GM10266 (cell line): ENCODE results near the gene FAM167B.

Experiments
- DNase-seq: peaks from one replicate; pipeline ENCODE4 v3.0.0; 2012; ENCODE audit errors: extremely low spot score
- TF ChIP-seq, protein P1 (sequence below): IDR thresholded peaks from 2 replicates; pipeline ENCODE4 v1.5.1; 2012; ENCODE audit warnings: mild to moderate bottlenecking, low read depth; ENCODE audit not compliant: control insufficient read depth, insufficient read depth; ENCODE audit errors: missing control alignments

FAM167B gene

DNA sequence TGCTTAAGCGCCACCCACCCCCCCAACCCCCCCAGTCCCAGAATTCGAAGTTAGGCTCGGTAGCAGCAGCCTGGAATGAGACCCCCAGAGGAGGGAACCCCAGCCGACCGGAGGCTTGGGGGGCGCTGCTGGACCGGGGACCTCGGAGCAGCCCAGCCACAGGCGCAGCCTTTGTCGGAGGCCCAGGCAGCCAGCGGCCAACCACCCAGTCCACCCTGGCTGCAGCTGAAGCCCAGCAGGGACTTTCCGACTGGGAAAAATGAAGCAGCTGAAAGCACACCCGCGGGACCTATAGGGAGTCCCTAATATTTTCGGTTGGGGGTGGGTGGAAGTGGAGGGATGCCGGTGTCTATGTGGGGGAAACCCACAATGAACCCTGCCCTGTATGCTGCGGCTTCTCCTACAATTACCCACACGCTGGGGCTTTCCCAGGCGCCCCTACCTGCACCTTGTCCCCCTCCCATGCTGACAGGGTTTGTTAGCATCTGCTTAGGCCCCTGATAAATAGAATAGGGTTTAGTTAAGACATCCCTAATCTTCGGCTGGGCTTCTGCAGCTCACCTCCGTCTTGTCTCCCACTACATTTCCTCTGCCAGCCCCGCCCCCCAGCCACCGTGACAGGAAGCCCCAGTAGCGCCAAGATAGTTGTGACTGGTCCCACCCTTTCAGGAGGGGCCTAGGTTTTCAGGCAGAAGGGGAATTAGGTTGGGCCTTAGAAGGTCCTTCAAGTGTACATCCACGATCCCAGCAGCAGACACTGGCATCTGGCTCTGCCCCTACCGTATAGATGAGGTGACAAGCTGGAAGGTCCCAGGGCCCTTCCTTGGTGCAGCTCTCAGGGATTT, 45.8 kb upstream of the FAM167B start:
- DNase-seq: peak; percentile 79
- TF ChIP-seq, protein P1, sequence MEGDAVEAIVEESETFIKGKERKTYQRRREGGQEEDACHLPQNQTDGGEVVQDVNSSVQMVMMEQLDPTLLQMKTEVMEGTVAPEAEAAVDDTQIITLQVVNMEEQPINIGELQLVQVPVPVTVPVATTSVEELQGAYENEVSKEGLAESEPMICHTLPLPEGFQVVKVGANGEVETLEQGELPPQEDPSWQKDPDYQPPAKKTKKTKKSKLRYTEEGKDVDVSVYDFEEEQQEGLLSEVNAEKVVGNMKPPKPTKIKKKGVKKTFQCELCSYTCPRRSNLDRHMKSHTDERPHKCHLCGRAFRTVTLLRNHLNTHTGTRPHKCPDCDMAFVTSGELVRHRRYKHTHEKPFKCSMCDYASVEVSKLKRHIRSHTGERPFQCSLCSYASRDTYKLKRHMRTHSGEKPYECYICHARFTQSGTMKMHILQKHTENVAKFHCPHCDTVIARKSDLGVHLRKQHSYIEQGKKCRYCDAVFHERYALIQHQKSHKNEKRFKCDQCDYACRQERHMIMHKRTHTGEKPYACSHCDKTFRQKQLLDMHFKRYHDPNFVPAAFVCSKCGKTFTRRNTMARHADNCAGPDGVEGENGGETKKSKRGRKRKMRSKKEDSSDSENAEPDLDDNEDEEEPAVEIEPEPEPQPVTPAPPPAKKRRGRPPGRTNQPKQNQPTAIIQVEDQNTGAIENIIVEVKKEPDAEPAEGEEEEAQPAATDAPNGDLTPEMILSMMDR: peak; percentile 24

DNA sequence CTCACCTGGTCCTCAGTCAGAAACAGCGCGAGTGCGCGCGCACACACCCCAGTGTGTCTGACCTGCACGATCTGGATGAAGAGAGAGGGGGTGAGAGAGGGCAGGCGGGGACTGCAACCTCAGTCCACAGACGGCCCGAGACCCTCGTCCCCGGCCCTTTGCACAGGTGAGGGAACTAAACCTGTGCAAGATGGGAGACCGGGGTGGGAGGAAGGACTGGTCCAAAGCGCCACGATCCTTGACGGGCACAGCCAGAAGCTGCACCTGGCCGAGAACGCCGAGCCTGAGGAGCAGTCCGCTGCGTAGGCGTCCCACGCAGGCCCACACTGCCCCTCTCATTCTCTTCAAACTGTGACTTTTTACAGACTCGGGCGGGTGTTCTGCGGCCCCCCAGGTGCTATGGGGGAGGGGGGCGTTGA, 42.1 kb upstream of the FAM167B start:
- TF ChIP-seq, protein P1: no peak
- DNase-seq: no peak

DNA sequence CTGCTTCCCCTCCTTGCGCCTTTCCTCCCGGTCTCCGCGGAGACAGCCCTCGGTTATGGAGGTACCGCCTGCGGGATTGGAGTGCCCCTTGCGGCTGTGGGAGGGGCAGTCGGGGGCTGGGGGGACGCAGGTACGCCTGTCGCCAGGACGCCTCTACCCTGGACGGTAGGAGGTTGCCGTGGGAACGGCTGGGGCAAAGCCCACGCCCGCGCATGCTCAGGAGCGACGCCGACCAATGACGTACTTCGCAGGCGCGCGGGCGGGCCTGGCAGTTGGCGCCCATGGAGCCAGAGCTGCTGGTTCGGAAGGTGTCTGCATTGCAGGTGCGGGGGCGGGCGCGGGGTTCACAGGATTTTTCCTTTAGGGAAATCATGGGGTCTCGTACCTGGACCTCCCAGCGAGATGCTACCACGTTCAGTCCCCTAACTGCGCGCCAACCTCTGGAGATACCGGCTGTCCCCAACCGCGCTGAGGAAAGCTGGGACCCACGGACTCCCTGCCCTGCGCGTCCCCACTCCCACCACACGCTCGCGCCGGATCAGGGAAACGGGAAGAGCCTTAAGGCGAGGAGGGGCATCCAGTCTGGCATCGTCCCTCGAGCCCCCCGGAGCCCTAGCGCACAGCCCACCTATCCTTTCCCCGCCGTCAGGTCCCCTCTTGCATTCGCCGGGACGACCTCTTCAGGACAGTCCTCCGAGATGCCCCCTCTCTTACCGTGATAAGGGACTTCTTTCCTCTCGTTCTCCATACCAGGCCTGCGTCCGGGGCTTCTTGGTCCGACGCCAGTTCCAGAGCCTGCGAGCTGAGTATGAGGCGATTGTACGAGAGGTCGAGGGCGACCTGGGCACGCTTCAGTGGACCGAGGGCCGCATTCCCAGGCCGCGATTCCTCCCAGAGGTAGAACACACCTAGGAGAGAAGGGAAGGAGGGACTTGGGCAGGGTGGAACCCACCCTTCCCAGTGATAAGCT, 41.3 kb upstream of the FAM167B start, which contains the start of gene IQCC:
Gene IQCC, plus strand, starts transcription at position 271 of the 970 bp plus-strand sequence. Its CDS starts 11 bp downstream, at position 282.
- peak; percentile 88 for DNase-seq
- TF ChIP-seq, protein P1: no peak

DNA sequence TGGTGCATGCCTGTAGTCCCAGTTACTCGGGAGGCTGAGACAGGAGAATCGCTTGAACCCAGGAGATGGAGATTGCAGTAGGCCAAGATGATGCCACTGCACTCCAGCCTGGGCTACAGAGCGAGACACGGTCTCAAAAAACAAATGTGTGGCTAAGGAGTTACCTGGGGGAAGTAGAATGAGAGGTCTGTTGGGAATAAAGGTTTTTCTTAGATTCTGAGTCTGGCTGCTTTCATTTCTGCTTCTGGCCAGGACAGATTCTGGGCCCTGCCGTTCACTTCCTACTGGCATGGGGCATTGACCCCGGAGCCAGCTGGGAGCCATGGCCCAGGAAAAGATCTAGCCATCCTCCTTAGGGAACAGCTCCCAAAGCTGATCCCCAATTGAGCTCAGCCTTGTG, 38.6 kb upstream of the FAM167B start:
- no peak for DNase-seq
- TF ChIP-seq, protein P1: no peak

DNA sequence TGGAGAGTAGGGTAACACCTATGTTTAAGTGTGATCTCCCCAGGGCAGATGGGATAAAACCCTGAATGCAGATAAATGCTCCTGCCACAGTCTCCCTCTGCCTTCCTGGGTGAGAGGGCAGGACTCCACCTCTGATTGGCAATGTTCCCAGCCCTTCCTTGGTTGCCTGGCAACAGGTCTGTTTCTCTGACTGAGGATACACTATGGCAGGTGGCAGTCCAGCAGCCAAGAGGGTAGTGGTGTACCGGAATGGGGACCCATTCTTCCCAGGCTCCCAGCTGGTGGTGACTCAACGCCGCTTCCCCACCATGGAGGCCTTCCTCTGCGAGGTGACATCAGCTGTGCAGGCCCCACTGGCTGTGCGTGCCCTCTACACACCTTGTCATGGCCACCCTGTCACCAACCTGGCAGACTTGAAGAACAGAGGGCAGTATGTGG, 38.1 kb upstream of the FAM167B start, which contains the start of gene DCDC2B:
Gene DCDC2B, plus strand, starts transcription at position 199 of the 438 bp plus-strand sequence. Its CDS starts 5 bp downstream, at position 204.
- DNase-seq: no peak
- TF ChIP-seq, protein P1: no peak

DNA sequence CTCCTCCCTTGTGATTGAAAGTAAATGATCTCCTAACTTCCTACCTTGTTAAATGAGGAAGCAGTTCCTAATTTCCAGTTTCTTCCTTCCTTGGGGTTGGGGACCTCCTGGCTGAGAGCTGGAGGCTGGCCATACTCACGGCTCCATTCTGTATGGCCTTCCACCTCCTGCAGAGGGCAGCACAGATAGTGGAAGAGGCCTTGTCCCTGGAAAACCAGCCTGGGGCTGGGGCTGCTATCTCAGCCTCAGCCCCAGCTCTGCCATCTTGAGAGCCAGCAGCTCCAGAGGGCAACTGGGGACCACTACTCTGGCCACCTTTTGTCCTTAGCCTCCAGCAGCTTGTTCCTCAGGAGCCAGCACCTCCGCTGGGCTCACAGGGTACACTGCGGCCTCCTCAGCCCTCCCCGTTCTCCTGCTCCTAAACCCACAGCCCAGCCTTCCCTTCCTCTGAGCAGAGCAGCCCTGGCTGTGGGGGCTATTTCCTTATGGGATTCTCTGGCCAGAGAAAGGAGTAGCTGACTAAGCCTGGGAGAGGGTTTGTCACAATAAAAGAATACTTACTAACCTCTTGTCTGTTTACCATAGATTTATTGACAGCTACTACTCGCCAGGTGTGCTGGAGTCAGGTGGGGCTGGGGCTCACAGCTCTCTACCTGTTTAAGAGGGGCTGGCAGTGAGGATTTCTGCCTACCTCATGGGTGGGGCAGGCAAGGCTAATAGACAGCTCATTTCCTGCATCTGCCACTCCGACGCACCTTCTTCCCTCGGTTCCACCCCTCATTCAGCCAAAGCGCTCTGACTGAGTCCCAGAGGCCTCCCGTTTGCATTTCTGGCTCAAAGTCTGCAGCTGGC, 31.2 kb upstream of the FAM167B start:
- peak; percentile 59 for DNase-seq
- TF ChIP-seq, protein P1: peak; percentile 82
